Measurements from ENCODE around the gene ZNF789. TPM values are rescaled to one million over a fixed set of nuclear protein-coding genes. Genes with fewer than 3 reads are reported as not detected.
"Not testable (repeated sequence)": the region's sequence is repeated elsewhere in the genome, so short reads cannot be mapped to it uniquely, and the experiment has no call there.

Gene ZNF789
- 10 to 100 TPM in 11 of 12 donors, not detected in 1; 15.6 to 59.2 (median 30.3) TPM for polyA plus RNA-seq (ENCODE audit: insufficient read length in 12 of 12)
- long read RNA-seq, donor 1, partial matches to known transcripts, result 5 of 6 reads
- long read RNA-seq, donor 1, other reads (novel, unspliced or antisense), result 0 of 6 reads
- long read RNA-seq, donor 2, partial matches to known transcripts, result 0 of 2 reads
- long read RNA-seq, donor 2, other reads (novel, unspliced or antisense), result 0 of 2 reads
- long read RNA-seq, donor 3, result 0 reads
- long read RNA-seq, donor 4, partial matches to known transcripts, result 0 of 2 reads
- long read RNA-seq, donor 4, other reads (novel, unspliced or antisense), result 0 of 2 reads
- long read RNA-seq, donor 5, partial matches to known transcripts, result 0 of 4 reads
- long read RNA-seq, donor 5, other reads (novel, unspliced or antisense), result 0 of 4 reads
- long read RNA-seq, donor 6, partial matches to known transcripts, result 0 of 2 reads
- long read RNA-seq, donor 6, other reads (novel, unspliced or antisense), result 0 of 2 reads
- long read RNA-seq, donor 7, partial matches to known transcripts, result 0 of 2 reads
- long read RNA-seq, donor 7, other reads (novel, unspliced or antisense), result 0 of 2 reads
- long read RNA-seq, donor 8, transcript ZNF789-207 (2 exons, 1,018 nt), result major isoform, 6 of 8 reads
- long read RNA-seq, donor 8, partial matches to known transcripts, result 0 of 8 reads
- long read RNA-seq, donor 8, other reads (novel, unspliced or antisense), result 0 of 8 reads
- long read RNA-seq, donor 9, partial matches to known transcripts, result 0 of 1 reads
- long read RNA-seq, donor 9, other reads (novel, unspliced or antisense), result 0 of 1 reads
- long read RNA-seq, donor 10, partial matches to known transcripts, result 0 of 1 reads
- long read RNA-seq, donor 10, other reads (novel, unspliced or antisense), result 0 of 1 reads
- long read RNA-seq, donor 11, partial matches to known transcripts, result 0 of 4 reads
- long read RNA-seq, donor 11, other reads (novel, unspliced or antisense), result 0 of 4 reads

DNA sequence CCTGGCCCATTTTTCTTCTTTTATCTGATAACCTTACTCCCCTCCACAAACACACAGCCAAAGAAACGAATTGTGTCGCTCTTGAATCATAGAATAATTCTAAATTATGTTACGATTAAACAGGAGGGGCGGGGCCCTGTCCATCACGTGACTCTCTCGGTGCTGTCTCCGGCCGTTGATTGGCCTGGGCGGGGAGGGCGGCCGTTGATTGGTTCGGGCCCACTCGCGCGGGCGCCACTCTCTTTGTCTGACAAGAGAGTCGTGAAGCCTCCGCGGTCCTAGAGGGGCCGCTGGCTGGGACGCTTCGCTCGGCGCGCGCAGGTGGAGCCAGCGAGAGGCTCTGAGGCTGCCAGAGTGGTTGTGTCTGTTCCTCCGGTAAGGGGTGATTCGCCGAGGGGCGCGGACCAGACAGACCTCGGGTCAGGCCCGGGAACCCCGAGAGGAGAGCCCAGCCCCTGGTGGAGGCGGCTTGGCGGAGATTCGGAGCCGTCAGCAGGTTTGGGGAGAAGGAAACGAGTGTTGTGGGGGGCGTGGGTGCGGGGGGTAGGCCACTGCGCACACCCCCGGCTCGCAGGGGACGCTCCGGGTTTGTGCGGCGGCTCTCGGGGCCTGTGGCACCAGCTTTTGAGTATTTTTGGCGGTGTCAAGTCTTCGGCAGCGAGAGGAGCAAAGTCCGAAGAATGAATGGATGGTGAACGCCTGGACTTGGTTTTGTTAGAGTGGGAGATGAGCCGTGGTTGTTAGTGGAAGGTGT, at the start of gene ZNF789:
Gene ZNF789 (plus strand): TSS at position 330 of the 754 bp plus-strand sequence. CDS start 3,567 bp downstream, outside the sequence.
- DNase-seq, result peak; percentile 95

DNA sequence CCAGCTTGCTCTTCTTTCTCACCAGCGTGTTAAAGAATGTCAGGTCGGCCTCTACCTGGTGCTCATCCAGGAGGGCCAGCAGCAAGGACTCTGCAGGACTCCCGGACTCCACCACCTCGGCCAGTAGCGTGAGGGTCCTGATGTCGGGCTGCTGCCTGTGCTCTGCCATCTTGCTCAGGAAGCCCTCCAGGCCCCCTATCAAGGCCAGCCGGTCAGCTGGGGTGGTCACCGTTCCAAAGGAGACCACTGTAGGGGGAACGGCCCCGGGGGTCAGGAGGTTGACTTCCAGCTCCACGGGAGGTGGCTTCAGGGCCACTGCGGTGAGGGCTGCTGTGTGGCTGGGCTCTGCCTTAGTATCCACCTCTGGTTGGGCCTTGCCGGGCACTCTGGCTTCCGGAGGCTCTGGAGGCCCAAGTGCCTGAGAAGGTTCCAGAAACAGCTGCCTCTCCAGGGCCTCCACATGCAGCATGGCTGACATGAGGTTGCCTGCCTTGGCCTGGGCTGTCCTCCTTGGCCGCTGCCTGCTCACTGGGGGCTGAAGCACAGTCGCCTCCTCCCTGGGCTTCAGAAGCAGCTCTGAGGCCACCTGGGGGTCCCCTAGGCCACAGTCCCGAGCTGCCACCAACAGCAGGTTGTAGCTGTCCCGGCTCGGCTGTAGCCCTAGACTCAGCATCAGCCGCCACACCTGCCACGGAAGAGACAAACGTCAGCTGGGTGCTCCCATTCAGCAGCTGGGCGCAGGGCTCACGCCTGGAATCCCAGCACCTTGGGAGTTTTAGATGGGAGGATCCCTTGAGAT, 47.6 kb upstream of the ZNF789 start:
- no peak for DNase-seq

DNA sequence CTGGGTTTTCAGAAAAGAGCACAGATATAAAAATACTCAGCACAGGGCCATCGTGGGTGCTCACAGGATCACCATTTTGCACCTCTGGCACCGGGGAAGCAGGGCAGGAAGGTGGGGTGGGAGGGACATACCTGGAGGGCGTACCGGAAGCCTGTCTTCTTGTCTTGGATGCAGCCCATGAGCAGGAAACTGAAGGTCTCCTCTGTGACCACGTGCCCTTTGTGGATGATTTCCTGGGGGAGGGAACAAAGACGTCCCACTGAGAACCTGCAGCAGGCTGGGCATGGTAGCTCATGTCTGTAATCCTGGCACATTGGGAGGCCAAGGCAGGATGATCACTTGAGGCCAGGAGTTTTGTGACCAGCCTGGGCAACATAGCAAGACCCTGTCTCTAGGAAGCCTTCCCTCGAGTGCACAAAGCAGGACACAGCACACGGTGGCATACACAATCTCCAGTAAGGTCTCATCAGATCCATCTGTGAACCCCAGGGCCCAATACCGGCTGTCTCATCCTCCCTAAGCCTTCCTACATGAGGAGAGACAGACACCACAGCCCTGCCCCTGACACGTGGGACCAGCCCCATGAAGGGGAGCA, 43.6 kb upstream of the ZNF789 start:
- no peak for DNase-seq

DNA sequence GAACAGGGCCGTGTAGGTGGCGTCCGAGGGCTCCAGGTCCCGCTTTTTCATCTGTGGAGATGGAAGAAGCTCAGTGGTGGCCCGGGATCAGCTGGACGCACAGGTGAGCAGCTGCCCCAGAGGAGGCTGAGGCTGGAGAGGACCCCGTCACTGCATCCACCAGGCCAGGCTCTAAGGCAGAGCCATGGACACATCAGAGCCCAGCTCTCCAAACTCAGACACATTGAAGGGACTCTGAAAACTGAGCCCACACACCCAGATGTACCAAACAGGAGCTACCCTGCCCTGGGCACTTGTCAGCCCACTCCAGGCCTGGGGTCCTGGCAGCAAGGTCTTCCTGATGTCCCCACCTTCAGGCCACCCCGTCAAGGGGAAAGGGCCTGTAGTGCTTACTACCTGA, 42.9 kb upstream of the ZNF789 start:
- DNase-seq, result no peak

DNA sequence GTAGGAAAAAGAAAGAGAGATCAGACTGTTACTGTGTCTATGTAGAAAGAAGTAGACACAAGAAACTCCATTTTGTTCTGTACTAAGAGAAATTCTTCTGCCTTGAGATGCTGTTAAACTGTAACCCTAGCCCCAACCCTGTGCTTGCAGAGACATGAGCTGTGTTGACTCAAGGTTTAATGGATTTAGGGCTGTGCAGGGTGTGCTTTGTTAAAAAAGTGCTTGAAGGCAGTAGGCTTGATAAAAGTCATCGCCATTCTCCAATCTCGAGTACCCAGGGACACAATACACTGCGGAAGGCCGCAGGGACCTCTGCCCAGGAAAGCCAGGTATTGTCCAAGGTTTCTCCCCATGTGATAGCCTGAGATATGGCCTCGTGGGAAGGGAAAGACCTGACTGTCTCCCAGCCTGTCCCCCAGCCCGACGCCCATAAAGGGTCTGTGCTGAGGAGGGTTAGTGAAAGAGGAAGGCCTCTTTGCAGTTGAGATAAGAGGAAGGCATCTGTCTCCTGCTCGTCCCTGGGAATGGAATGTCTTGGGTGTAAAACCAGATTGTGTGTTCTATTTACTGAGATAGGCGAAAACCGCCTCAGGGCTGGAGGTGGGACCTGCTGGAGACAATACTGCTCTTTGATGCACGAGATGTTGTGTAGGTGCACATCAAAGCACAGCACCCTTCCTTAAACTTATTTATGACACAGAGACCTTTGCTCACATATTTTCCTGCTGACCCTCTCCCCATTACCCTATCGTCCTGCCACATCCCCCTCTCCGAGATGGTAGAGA, 40.7 kb upstream of the ZNF789 start:
- not testable (repeated sequence) for DNase-seq

DNA sequence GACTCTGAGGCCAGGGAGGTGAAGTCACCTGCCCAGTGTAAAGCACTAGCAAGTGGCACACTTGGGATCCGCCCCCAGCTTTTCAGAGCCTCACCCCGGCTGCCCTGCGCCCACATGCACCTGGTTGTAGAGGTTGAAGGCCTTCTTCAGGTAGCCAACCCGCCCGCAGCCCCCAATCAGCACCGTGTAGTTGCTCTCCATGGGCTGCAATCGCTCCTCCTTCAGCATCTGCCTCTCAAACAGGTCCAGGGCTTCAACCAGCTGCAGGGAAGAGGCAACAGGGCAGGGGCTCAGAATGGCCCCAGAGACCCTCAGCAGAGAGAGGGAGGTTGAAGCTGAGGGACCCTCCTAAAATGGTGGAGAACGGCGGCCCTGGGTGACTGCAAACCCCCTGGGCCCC, 39.5 kb upstream of the ZNF789 start:
- no peak for DNase-seq

DNA sequence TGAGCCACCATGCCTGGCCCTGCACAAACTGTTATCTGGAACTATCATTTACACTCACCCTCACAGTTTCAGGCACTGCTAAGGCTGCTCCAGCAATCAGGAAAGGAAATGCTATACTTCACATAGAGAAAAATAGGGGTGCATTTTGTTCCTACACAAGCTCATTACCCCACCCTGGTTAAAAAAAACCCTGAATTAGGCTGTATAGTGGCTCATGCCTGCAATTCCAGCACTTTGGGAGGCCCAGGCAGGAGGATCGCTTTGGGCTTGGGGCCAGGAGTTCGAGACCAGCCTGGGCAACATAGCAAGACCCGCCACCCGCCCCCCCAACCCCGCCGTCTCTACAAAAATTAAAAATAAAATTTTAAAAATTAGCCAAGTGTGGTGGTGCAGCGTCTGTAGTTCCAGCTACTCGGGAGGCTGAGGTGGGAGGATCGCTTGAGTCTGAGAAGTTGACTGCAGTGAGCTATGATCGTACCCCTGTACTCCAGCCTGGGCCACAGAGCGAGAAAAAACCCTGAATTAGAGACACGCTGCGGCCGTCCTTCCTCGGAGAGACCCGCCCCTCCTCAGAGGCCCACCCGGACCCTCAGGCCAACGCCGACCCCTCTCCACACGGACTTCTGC, 34.6 kb upstream of the ZNF789 start:
- no peak for DNase-seq

DNA sequence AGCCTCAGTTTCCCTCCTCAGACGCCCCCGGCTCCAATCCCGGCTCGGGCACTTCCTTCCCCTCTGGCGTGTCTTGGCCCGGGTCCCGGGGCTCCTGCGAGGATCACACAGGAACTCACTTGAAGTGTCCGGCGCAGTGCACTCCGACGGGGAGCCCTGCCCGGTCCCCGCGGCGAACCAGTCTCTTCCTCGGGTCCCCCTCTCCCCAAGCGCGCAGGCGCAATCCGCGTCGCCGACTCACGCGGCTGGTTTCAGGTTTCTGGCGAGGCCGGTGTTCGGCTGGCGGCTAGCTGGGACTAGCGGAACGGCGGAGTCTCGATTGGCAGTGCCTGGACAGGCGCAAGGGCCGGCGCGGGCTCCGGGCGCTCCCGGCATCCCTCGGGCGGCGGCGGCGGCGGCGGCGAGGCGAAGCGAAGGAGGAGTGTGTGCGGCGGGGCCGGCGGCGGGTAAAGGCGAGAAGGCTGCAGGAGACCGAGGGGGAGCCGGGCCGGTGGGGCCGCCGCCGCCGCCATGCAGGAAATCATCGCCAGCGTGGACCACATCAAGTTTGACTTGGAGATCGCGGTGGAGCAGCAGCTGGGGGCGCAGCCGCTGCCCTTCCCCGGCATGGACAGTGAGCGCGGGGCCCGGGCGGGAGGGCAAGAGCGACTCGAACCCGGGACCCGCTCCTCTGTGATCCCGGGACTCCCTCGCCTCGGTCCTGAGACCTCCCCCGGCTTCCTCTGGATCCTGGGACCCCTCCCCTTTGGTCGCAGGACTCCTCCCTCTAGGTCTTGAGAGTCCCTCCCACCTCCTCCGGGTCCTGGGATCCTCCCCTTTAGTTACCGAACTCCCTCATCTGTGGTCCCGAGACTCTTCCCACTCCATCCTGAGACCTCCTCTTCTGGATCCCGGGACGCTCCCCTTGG, 33.9 kb upstream of the ZNF789 start, which contains the start of the genes CPSF4 and PTCD1:
Gene CPSF4 (plus strand): TSS at position 371 of the 908 bp plus-strand sequence. CDS start 140 bp downstream, at position 511.
Gene PTCD1 (minus strand): TSS at position 226 of the 908 bp plus-strand sequence. CDS start 3,556 bp downstream, outside the sequence.
- DNase-seq, result peak; percentile 96

DNA sequence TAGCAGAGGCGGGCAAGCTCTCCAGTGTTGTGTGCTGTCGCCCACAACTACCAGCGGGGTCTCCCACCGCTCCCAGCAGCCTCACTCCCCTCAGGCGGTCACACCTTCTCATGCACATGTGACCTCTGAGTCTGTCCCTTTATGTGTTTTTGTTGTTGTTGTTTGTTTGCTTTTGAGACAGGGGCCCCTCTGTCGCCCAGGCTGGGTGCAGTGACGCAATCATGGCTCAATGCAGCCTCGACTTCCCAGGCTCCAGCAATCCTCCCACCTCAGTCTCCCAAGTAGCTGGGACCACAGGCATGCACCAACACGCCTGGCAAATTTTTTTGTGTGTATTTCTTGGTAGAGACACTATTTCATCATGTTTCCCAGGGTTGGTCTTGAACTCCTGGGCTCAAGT, 32.5 kb upstream of the ZNF789 start:
- DNase-seq, result no peak

DNA sequence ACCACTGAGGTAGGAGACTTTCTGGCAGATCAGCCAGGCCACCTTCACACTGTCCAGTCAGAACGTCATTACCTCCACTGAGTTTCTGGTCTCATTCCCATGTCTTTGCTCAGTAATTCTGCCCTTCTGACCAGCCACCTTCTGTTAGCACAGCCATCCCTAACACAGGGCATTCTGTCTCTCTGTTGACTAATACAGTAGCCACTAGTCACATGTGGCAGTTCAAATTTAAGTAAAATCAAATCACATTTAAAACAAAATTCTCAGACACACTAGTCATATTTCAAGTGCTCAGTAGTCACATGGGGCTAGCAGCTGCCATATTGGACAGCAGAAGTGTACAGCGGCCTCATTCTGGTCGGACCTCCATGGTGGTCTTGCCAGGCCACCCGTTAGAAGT, 26.6 kb upstream of the ZNF789 start:
- no peak for DNase-seq

DNA sequence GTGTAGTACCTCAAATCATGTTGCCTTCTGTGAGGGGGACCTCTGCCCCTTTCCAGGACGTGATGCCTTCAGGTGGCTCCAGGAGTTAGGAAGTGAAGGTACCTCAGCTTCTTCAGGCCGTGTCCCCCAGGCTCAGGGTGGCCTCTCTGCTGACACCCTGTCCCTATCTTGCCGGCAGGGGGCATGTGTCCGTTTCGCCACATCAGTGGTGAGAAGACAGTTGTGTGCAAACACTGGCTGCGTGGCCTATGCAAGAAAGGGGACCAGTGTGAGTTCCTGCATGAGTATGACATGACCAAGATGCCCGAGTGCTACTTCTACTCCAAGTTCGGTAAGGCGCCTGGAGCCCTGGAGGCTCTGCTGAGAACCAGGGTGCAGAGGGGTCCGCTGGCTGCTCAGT, 24.7 kb upstream of the ZNF789 start:
- DNase-seq, result no peak

DNA sequence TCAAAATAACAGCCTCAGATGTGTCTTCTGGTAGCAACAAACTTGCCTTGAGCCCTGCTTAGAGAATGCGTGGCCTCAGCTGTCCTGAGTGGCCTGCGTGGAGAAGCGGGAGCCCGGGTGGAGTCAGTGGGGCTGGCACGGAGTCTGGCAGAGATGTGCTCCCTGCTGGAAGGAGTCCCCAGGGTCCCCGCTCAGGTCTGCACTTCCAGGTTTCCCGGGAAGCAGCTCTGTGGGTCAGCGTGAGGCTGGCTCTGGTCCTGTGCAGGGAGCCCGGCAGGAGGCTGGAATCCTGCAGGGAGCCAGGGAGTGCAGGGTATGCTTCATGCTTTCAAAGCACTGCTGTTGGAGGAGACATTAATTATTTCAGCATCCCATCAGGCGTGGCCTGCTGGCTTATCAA, 23.8 kb upstream of the ZNF789 start:
- no peak for DNase-seq

DNA sequence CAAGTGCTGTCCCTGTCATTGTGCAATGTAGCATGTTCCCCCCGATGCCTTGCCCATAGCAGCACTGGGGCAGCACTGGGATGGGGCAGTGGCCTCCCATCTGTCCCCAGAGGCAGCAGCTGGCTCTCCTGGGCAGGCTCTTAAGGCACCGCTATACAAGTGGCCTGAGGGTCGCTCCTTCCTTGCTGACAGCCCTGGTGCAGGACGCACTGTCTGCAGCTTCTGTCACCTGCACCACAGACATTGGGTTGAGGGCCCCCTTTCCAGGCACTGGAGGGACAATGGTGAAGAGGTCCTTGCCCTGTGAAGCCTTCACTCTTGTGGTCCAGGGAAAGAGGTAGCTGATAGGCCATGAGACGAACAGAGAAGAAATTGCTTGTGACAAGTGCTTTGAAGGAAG, 23.4 kb upstream of the ZNF789 start:
- DNase-seq, result no peak

DNA sequence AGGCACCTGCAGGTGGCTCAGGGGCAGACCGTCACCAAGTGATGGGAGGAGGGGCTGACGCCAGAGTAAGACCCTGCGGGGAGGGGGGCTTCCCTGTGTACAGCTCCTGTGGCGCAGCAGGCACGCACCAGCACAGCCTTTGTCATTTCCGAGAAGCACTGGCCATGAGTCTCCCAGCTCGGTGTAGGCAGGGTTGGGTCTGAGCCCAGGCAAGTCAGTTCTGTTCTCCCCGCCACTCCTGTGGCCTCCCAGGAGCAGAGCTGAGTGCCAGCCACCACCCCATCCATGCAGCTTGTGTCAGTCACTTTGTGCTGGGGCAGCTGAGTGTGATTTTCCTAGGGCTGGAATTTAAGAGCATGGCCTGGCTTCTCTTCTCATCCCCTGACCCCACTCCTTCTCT, 20.8 kb upstream of the ZNF789 start:
- no peak for DNase-seq

DNA sequence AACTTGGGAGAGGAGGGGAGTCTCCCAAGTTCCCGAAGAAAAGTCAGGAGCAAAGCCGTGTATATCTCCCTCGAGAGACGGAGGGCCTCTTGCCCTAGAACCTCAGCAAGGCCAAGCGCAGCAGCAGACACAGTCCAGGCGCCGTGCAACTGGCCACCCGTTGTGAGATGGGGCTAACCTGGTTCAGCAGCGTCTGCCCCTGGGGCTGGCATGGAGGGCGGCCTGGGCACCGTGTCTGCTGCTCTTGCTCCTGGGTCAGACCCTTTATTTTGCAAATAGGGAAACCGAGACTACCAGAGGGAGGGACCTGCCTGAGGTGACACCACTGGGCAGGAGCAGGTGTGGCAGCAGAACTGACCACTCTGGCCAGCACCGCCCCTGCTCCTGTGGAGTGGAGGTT, 20.1 kb upstream of the ZNF789 start:
- no peak for DNase-seq

DNA sequence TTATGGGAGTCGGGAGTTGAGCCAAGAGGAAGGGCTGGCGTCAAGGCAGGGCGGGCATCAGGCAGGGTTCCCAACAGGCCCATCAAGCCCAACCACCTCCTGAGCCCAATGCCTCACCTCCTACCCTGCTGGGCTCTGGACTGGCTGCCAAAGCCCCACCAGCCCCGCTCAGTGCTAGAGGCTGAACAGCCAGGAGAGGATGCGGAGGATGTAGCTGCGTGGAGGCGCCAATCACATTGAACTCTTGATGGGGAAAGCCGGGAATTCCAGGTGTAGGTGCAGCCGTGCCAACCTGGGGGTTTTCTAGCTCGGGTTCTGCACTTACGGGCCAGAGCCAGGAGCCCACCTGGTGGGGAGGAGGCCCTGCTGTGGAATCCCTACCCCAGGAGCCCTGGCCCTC, 19.6 kb upstream of the ZNF789 start:
- DNase-seq, result no peak

DNA sequence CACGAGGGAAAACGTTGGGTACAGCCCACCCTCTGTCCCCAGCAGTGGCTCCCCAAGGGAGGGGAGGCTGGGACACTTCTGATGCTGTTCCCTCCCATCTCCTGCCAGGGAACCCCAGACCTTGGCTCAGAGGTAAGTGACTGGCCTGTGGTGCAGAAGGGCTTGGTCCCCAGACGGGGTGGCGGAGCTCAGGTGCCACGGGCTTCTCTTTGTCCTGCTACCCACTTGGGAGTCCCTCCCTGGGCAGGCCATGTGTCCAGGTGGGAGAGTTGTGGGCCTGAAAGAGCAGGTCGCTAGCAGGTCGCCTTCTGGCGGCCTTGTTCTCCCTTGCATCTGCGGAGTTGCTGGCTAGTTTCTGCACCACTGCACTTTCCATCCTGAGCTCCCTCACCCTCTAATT, 16.8 kb upstream of the ZNF789 start:
- no peak for DNase-seq

DNA sequence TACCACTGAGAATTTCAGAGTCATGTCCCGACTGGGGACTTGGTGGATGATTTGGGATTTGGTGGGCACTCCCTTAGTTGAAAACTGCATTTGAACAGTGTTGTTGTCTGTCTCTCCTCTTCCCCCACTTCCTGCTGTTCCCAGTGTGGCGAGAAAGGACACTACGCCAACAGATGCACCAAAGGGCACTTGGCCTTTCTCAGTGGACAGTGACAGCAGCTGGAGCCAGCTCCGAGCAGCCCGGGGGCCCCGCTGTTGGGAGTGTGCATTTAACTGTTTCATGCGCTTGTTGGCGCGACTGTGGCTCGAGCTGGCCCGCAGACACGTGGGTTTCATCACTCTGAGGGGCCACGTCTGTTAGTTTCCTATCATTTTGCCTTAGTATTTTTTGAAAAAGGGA, 16.4 kb upstream of the ZNF789 start:
- no peak for DNase-seq

Data from muscle of arm (tissue), 14 donors.